Measurements from ENCODE around the gene NR2F2.

Gene NR2F2

DNA sequence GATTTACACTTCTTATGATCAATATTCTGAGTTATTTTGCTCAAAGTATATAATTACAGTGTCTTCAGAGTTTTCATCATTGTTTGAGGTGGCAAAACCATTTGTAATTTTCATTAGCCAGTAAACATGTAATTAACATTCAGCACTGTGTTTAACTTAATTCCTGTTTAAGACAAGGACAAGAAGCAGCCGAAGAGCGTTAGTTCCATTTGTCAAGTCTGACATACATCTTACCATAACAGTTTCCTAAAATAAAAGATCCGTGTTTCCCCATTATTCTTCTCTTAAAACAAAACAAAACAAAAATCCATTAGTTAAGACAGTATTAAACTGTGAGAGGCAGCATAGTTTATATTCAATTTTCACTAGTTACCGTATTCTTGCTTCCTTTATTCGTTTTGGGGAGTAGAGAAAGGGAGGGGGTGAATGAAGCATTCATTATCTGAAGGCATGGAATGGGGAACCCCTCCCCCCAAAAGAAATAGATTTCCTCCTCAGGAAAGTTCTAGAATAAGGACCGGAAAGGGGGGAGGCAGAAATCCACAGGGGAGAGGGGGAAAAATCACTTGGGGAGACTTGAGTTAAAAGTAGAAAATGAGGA is 5.5 kb upstream of the NR2F2 start:
- H3K27ac ChIP-seq (ENCODE audit: low read depth, low read length), result peak overlapping the region; percentile 26
- peaks cover 62 to 64% of the 10 kb centered on the region in 2 donors for H3K27me3 ChIP-seq (ENCODE audit: control insufficient read depth in 1 of 2, insufficient read depth in 2 of 2, low read length in 2 of 2)
- peak overlapping the region; percentile 65 to 69 for H3K4me3 ChIP-seq (ENCODE audit: low read depth in 1 of 2, low read length in 2 of 2)
- H3K9ac ChIP-seq (ENCODE audit: low read depth in 1 of 2, low read length in 2 of 2), result peak overlapping the region in 1 of 2 donors; percentile 37
- no peaks in the 10 kb centered on the region for H3K36me3 ChIP-seq (ENCODE audit: control insufficient read depth in 1 of 2, insufficient read depth in 2 of 2, low read length in 2 of 2)
- H3K9me3 ChIP-seq (ENCODE audit: control insufficient read depth in 1 of 2, low read length in 2 of 2), result no peaks in the 10 kb centered on the region
- H3K4me1 ChIP-seq (ENCODE audit: control insufficient read depth in 1 of 2, insufficient read depth in 2 of 2, low read length in 2 of 2), result peaks cover 6 to 10% of the 10 kb centered on the region in 2 donors

DNA sequence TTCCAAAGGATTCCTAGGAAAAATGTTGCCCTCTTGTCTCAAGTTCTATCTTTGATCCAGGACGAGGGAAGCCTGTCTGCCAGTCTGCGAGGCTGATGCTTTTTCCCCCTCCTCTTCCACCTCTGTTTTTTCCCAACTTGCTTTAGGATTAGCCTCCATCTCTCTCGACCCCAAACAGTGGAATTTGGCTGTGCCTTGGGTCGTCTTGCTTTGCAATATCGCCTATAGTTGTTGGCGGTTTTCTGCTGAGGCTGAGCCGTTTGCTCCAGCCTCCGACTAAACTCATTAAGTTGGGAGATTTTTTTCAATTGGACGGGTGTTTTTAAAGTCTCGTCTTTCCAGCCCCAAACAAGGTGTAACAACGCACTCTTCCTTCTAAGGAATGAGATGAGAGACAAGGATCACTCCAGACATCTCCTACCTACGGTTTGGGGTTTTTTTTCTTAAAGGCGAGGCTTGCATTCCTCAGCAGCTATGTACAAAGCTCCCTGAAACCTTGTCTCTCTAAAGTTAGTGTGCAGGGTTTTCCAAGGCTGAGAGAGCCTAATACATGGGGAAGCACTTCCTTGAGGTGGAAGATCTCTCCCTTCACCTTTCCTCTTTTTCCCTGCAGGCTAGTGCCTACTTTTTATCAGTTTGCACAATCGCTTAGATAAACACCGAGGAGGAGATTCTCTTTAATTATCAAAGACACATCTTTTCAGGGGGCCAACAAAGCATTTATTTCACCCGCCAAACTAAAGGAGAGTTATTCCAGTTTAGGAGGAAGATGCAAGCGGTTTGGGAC is 4.8 kb upstream of the NR2F2 start:
- Histone ChIP-seq H3K4me3 (ENCODE audit: low read depth in 1 of 2, low read length in 2 of 2) (peak overlapping the region; percentile 65 to 69), H3K9ac (ENCODE audit: low read depth in 1 of 2, low read length in 2 of 2) (peak overlapping the region; percentile 28 to 37), H3K36me3 (ENCODE audit: control insufficient read depth in 1 of 2, insufficient read depth in 2 of 2, low read length in 2 of 2) (no peaks in the 10 kb centered on the region), H3K4me1 (ENCODE audit: control insufficient read depth in 1 of 2, insufficient read depth in 2 of 2, low read length in 2 of 2) (peaks cover 6 to 10% of the 10 kb centered on the region in 2 donors), H3K27me3 (ENCODE audit: control insufficient read depth in 1 of 2, insufficient read depth in 2 of 2, low read length in 2 of 2) (peaks cover 57 to 59% of the 10 kb centered on the region in 2 donors), H3K27ac (ENCODE audit: low read depth, low read length) (peak overlapping the region; percentile 58), H3K9me3 (ENCODE audit: control insufficient read depth in 1 of 2, low read length in 2 of 2) (no peaks in the 10 kb centered on the region)

DNA sequence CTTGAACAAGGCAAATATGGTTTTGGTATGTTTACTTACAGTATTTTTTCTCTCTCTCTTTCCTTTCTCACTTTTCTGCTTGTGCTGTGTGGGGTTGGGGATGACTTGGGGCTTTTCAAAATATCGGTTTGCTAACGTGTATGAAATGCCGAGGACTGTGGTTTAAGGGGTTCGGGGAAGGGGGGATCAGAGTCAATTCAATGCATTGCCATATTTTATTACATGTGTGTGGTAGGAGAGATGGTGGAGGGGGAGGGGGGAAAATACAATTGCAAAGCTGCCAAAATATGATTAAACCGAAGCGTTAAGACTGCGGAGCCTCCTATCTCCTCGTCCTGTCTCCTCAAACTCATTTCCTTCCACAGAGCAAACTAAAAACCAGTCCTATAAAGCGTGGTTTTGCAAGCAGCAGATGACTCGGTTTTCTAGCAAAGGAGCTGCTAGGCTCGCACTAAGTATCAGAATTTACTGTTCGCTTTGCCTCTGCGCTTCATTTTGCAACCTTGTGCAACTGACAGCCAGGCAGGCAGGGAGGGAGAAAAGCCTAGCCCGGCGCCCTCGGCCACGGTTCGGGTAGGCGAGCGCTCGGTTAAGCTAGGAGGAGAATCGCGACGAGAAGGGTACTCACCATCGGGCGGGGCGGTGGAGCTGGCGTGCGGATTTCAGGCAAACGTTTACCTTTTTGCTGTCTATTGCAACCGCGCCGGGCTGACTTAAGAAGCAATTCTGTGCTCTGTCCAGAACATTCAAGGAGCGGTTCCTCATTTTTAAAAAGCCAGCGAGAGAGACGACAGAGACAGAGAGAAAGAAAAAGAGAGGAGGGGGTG is 4.0 kb upstream of the NR2F2 start:
- H3K4me3 ChIP-seq (ENCODE audit: low read depth in 1 of 2, low read length in 2 of 2), result peak overlapping the region; percentile 65 to 69
- H3K4me1 ChIP-seq (ENCODE audit: control insufficient read depth in 1 of 2, insufficient read depth in 2 of 2, low read length in 2 of 2), result peaks cover 6 to 10% of the 10 kb centered on the region in 2 donors
- H3K36me3 ChIP-seq (ENCODE audit: control insufficient read depth in 1 of 2, insufficient read depth in 2 of 2, low read length in 2 of 2), result no peaks in the 10 kb centered on the region
- no peaks in the 10 kb centered on the region for H3K9me3 ChIP-seq (ENCODE audit: control insufficient read depth in 1 of 2, low read length in 2 of 2)
- H3K9ac ChIP-seq (ENCODE audit: low read depth in 1 of 2, low read length in 2 of 2), result peak overlapping the region in 1 of 2 donors; percentile 49
- peak overlapping the region; percentile 58 for H3K27ac ChIP-seq (ENCODE audit: low read depth, low read length)
- peaks cover 49 to 51% of the 10 kb centered on the region in 2 donors for H3K27me3 ChIP-seq (ENCODE audit: control insufficient read depth in 1 of 2, insufficient read depth in 2 of 2, low read length in 2 of 2)

DNA sequence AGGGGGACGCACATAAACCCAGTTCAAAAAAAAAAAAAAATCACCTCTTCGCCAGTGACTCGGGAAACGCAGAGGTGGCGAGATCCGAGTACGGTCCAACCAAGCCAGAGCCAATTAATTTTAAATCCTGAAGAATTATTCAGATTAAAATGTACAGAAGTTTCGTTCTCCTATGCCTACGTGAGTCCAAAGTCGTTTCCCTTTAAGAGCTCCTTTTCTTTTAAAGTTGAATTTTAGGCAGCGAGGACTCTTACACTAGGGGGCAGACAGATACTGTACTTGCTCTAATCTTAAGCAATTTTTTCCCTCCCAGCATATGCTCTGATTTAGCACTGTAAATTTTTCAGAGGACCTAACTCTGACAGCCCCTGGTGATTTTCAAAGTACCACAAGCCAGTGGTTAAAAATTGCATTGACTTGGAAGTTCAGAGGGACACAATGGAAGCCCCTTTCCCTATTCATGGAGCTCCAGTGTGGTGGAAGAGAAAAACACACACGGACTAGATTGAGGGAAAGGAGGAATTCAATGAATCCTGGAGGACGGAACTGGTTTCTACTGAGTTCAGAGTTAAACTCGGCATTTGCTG is 3.3 kb upstream of the NR2F2 start:
- H3K27me3 ChIP-seq (ENCODE audit: control insufficient read depth in 1 of 2, insufficient read depth in 2 of 2, low read length in 2 of 2), result peaks cover 42 to 49% of the 10 kb centered on the region in 2 donors
- peaks cover 8 to 9% of the 10 kb centered on the region in 2 donors for H3K4me1 ChIP-seq (ENCODE audit: control insufficient read depth in 1 of 2, insufficient read depth in 2 of 2, low read length in 2 of 2)
- peak overlapping the region; percentile 38 to 49 for H3K9ac ChIP-seq (ENCODE audit: low read depth in 1 of 2, low read length in 2 of 2)
- no peaks in the 10 kb centered on the region for H3K36me3 ChIP-seq (ENCODE audit: control insufficient read depth in 1 of 2, insufficient read depth in 2 of 2, low read length in 2 of 2)
- H3K27ac ChIP-seq (ENCODE audit: low read depth, low read length), result peak overlapping the region; percentile 58
- H3K9me3 ChIP-seq (ENCODE audit: control insufficient read depth in 1 of 2, low read length in 2 of 2), result no peaks in the 10 kb centered on the region
- peak overlapping the region; percentile 65 to 69 for H3K4me3 ChIP-seq (ENCODE audit: low read depth in 1 of 2, low read length in 2 of 2)

DNA sequence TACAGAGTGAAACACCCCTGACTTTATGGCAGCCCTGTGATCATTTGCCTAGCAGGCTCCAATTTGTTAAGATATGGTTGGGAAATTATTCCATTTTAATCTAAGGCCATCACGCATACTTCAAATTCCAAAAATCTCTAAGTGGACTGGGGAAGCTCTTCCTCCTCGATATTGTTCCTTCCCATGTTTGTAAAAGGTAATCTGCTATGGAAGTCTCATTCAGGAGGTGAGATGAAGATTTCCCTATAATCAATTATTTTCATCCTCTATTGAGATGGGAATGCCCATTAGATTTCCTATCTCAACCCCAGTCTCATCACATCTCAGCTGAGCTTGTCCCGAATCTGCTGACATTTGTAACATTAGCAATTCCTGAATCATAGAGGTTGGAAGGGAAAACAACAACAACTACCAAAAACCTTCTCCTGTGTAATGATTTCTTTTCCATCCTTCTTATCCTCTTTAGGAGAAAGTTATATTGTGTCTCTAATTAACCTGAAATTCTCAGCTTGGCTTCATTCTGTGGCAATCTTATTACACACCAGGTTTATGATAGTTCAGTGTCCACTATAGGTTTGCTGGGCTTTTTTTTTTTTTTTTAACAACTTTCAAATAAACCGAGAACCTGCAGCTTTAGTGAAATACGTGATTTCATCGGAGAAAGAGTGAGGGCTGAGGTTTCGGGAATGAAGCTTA is 2.2 kb upstream of the NR2F2 start:
- no peak overlapping the region for H3K27ac ChIP-seq (ENCODE audit: low read depth, low read length)
- no peak overlapping the region for H3K4me3 ChIP-seq (ENCODE audit: low read depth in 1 of 2, low read length in 2 of 2)
- H3K36me3 ChIP-seq (ENCODE audit: control insufficient read depth in 1 of 2, insufficient read depth in 2 of 2, low read length in 2 of 2), result no peaks in the 10 kb centered on the region
- H3K9ac ChIP-seq (ENCODE audit: low read depth in 1 of 2, low read length in 2 of 2), result no peak overlapping the region
- no peaks in the 10 kb centered on the region for H3K9me3 ChIP-seq (ENCODE audit: control insufficient read depth in 1 of 2, low read length in 2 of 2)
- H3K27me3 ChIP-seq (ENCODE audit: control insufficient read depth in 1 of 2, insufficient read depth in 2 of 2, low read length in 2 of 2), result peaks cover 32 to 42% of the 10 kb centered on the region in 2 donors
- peaks cover 6 to 9% of the 10 kb centered on the region in 2 donors for H3K4me1 ChIP-seq (ENCODE audit: control insufficient read depth in 1 of 2, insufficient read depth in 2 of 2, low read length in 2 of 2)

DNA sequence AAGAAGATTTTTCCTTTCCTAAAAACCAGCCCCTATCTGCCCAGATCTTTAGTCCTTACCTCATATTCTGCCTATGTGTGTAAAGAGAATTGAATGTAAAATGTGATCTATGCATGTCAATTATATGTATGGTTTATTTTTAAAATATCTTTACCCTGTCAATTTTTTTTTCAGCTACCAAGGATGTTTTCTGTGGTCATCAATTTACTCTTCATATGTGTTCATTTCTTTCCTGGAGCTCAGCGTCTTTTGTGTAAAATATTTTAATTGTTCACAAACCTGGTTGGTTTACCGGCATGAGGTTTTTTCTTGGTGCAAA is 1.7 kb upstream of the NR2F2 start:
- Histone ChIP-seq H3K4me1 (ENCODE audit: control insufficient read depth in 1 of 2, insufficient read depth in 2 of 2, low read length in 2 of 2) (peaks cover 6 to 12% of the 10 kb centered on the region in 2 donors), H3K4me3 (ENCODE audit: low read depth in 1 of 2, low read length in 2 of 2) (no peak overlapping the region), H3K27me3 (ENCODE audit: control insufficient read depth in 1 of 2, insufficient read depth in 2 of 2, low read length in 2 of 2) (peaks cover 28 to 37% of the 10 kb centered on the region in 2 donors), H3K36me3 (ENCODE audit: control insufficient read depth in 1 of 2, insufficient read depth in 2 of 2, low read length in 2 of 2) (peaks cover 0 to under 1% of the 10 kb centered on the region in 2 donors), H3K9ac (ENCODE audit: low read depth in 1 of 2, low read length in 2 of 2) (no peak overlapping the region), H3K9me3 (ENCODE audit: control insufficient read depth in 1 of 2, low read length in 2 of 2) (no peaks in the 10 kb centered on the region), H3K27ac (ENCODE audit: low read depth, low read length) (no peak overlapping the region)

DNA sequence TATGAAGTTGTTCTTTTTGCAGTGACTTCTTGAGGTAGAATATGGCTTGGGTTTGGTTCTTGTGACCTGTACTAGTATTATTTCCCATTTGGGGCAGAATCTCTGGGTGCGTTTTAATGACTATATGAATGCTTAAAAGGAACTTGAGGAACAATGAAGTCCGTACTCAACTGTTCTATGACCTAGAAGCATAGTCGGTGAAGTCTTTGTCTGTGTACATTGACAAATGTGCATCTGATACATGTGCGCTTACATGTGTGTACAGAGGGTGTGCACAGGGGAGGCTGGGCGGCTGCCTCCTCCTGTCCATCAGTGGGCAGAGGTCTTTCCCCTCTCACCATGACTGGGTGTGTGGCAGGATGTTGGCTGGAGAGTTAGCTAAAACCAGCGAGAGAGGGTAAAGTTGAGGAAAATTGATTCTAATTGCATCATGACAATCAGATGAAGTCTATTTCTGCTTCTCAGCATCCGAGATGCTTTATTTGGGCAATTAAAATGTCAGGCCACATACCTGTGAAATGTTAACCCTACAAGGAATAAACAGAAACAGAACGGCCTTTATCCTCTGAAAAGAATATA is 1.0 kb upstream of the NR2F2 start:
- Histone ChIP-seq H3K9ac (ENCODE audit: low read depth in 1 of 2, low read length in 2 of 2) (peak overlapping the region in 1 of 2 donors; percentile 43), H3K4me1 (ENCODE audit: control insufficient read depth in 1 of 2, insufficient read depth in 2 of 2, low read length in 2 of 2) (peaks cover 10 to 18% of the 10 kb centered on the region in 2 donors), H3K4me3 (ENCODE audit: low read depth in 1 of 2, low read length in 2 of 2) (peak overlapping the region; percentile 73 to 78), H3K27me3 (ENCODE audit: control insufficient read depth in 1 of 2, insufficient read depth in 2 of 2, low read length in 2 of 2) (peaks cover 21 to 30% of the 10 kb centered on the region in 2 donors), H3K27ac (ENCODE audit: low read depth, low read length) (peak overlapping the region; percentile 6), H3K36me3 (ENCODE audit: control insufficient read depth in 1 of 2, insufficient read depth in 2 of 2, low read length in 2 of 2) (peaks cover 0 to 6% of the 10 kb centered on the region in 2 donors), H3K9me3 (ENCODE audit: control insufficient read depth in 1 of 2, low read length in 2 of 2) (no peaks in the 10 kb centered on the region)

DNA sequence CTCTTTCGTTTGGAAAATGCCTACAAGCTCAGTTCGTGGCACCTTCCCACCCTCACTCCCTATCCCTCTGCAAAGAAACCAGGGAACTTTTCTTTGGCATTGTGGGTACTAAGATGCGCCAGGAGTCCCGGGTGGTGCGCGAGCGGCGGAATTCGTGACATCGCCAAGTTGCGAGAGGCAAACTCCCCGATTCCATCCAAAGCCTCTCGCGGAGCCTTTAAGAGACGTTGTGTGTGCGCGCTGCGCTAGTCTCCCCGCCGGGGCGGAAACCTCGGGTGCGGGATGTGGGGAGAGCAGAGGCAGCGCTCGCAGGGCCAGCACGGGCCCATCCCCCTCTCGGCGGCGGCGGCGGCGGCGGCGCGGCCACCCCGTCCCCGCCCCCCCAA is 443 bp upstream of the NR2F2 start:
- Histone ChIP-seq H3K4me1 (ENCODE audit: control insufficient read depth in 1 of 2, insufficient read depth in 2 of 2, low read length in 2 of 2) (peaks cover 15 to 24% of the 10 kb centered on the region in 2 donors), H3K27ac (ENCODE audit: low read depth, low read length) (peak overlapping the region; percentile 55), H3K9ac (ENCODE audit: low read depth in 1 of 2, low read length in 2 of 2) (peak overlapping the region; percentile 43 to 58), H3K9me3 (ENCODE audit: control insufficient read depth in 1 of 2, low read length in 2 of 2) (no peaks in the 10 kb centered on the region), H3K36me3 (ENCODE audit: control insufficient read depth in 1 of 2, insufficient read depth in 2 of 2, low read length in 2 of 2) (peaks cover 0 to 6% of the 10 kb centered on the region in 2 donors), H3K27me3 (ENCODE audit: control insufficient read depth in 1 of 2, insufficient read depth in 2 of 2, low read length in 2 of 2) (peaks cover 17 to 24% of the 10 kb centered on the region in 2 donors), H3K4me3 (ENCODE audit: low read depth in 1 of 2, low read length in 2 of 2) (peak overlapping the region; percentile 73 to 78)
